HFFc6 (cell line): ENCODE data around the gene NTNG1. TPM values are rescaled to one million over a fixed set of nuclear protein-coding genes. Genes with fewer than 3 reads are reported as not detected.

ENCODE experiments used
- DNase-seq: peaks from one replicate; pipeline ENCODE4 v3.0.0-alpha.2; 2018
- H3K27ac Mint-ChIP-seq: 2 replicates; pipeline ENCODE4 v1.8.0; 2020; ENCODE audit warnings: mild to moderate bottlenecking, mixed read lengths
- H3K27me3 Mint-ChIP-seq: 2 replicates; pipeline ENCODE4 v1.8.0; 2021; ENCODE audit warnings: mild to moderate bottlenecking, moderate library complexity, mixed read lengths; ENCODE audit not compliant: insufficient read depth
- H3K36me3 Mint-ChIP-seq: 2 replicates; pipeline ENCODE4 v1.8.0; 2021; ENCODE audit warnings: low read depth, mixed read lengths
- H3K4me1 Mint-ChIP-seq: 2 replicates; pipeline ENCODE4 v1.8.0; 2020; ENCODE audit warnings: low read depth, mixed read lengths
- H3K4me3 Mint-ChIP-seq: 2 replicates; pipeline ENCODE4 v1.8.0; 2020; ENCODE audit warnings: mild to moderate bottlenecking, moderate library complexity, mixed read lengths
- H3K9me3 Mint-ChIP-seq: 2 replicates; pipeline ENCODE4 v1.8.0; 2020; ENCODE audit warnings: mild to moderate bottlenecking, mixed read lengths
- total RNA-seq, 6 experiments: library from RNA; stranded (reverse); fragmentation: NEBNext Ultra II Directional; extraction: Animal tissue kit (Norgen Biotek cat#: 25700); gene quantifications; 2 replicates in 1 of 6; 3 replicates in 5 of 6; pipeline ENCODE4 v1.2.3, GENCODE V29; 2021
- TF ChIP-seq, protein P1 (sequence below): fragments of 200-600 bp; sonication (generic); IDR thresholded peaks from 2 replicates; pipeline ENCODE4 v1.5.0; 2021; ENCODE audit warnings: antibody characterized with exemption, mild to moderate bottlenecking

NTNG1 gene
- total RNA-seq, 6 experiments from 2014 or later = 1.3 to 8.0 (median 2.2) TPM

DNA sequence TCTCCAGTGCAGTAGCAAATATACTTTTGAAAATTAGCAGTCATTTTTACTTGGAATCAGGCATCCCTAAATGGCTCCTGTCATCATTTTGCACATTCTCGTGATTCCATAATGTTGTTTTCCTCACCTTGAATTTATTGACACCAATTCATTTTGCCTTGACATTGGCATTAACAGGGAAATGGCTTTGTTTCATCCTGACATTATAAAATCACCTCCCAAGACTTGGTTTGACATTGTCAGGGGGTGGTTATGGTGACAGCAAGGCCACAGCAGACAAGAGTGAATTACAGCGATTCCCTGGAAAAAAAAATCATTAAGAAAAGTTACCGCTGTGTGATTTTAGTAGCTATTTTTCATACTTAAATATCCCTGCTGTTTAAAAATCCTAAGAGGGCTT lies 327.0 kb downstream of the NTNG1 start:
- TF ChIP-seq, protein P1, sequence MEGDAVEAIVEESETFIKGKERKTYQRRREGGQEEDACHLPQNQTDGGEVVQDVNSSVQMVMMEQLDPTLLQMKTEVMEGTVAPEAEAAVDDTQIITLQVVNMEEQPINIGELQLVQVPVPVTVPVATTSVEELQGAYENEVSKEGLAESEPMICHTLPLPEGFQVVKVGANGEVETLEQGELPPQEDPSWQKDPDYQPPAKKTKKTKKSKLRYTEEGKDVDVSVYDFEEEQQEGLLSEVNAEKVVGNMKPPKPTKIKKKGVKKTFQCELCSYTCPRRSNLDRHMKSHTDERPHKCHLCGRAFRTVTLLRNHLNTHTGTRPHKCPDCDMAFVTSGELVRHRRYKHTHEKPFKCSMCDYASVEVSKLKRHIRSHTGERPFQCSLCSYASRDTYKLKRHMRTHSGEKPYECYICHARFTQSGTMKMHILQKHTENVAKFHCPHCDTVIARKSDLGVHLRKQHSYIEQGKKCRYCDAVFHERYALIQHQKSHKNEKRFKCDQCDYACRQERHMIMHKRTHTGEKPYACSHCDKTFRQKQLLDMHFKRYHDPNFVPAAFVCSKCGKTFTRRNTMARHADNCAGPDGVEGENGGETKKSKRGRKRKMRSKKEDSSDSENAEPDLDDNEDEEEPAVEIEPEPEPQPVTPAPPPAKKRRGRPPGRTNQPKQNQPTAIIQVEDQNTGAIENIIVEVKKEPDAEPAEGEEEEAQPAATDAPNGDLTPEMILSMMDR = no peak
- H3K9me3 Mint-ChIP-seq = peaks cover 25% of the 10 kb centered on the region
- H3K27ac Mint-ChIP-seq = no peak overlapping the region
- no peak for DNase-seq
- H3K36me3 Mint-ChIP-seq = no peaks in the 10 kb centered on the region
- H3K4me3 Mint-ChIP-seq = no peak overlapping the region
- no peaks in the 10 kb centered on the region for H3K4me1 Mint-ChIP-seq
- H3K27me3 Mint-ChIP-seq = no peaks in the 10 kb centered on the region; the same call in 1 of the 2 replicates

- Mint-ChIP-seq H3K9me3 (peaks cover 21% of the 10 kb centered on the region), H3K27me3 (no peaks in the 10 kb centered on the region), H3K4me1 (no peaks in the 10 kb centered on the region), H3K27ac (no peak overlapping the region), H3K4me3 (no peak overlapping the region), H3K36me3 (no peaks in the 10 kb centered on the region)
- TF ChIP-seq, protein P1 = no peak
- DNase-seq = no peak
Measured at GRCh38 chr1:107473065-107473464, 332.2 kb downstream of the NTNG1 start.

GRCh38 chr1:107474877-107475612 lies 334.2 kb downstream of the NTNG1 start:
- H3K9me3 Mint-ChIP-seq = peaks cover 13% of the 10 kb centered on the region
- no peaks in the 10 kb centered on the region for H3K36me3 Mint-ChIP-seq
- TF ChIP-seq, protein P1 = no peak
- no peak for DNase-seq
- no peak overlapping the region for H3K4me3 Mint-ChIP-seq
- H3K27ac Mint-ChIP-seq = no peak overlapping the region
- H3K27me3 Mint-ChIP-seq = no peaks in the 10 kb centered on the region; the same call in 1 of the 2 replicates
- H3K4me1 Mint-ChIP-seq = no peaks in the 10 kb centered on the region

DNA sequence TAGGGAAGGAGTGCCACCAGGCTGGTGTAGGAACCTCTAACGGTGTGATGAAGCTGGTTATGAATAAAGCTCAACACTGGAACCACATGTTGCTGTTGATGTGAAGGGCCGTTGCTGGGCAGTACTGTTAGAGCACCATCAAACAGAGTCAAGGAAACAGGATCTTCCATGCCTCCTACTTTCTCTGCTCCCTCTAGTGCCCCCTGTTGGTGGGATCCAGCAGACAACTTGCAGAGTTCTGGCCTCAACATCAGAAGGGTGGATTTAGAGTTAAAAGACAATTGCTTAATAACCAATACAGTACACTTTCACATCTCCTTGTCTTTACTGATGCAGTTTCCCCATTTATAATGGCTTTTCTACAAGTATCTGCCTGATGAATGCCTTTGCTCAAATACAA lies 336.4 kb downstream of the NTNG1 start:
- no peak for DNase-seq
- TF ChIP-seq, protein P1 = peak; percentile 20; the same call in 1 of the 2 replicates
- Mint-ChIP-seq H3K4me1 (no peaks in the 10 kb centered on the region), H3K27me3 (peaks cover 3% of the 10 kb centered on the region; the same call in 1 of the 2 replicates), H3K27ac (no peak overlapping the region), H3K36me3 (no peaks in the 10 kb centered on the region), H3K9me3 (peaks cover 15% of the 10 kb centered on the region), H3K4me3 (no peak overlapping the region)

- H3K27me3 Mint-ChIP-seq = peaks cover 3% of the 10 kb centered on the region; the same call in 1 of the 2 replicates
- TF ChIP-seq, protein P1 = no peak
- DNase-seq = no peak
- H3K4me3 Mint-ChIP-seq = no peak overlapping the region
- no peaks in the 10 kb centered on the region for H3K36me3 Mint-ChIP-seq
- H3K27ac Mint-ChIP-seq = no peak overlapping the region
- H3K9me3 Mint-ChIP-seq = peaks cover 15% of the 10 kb centered on the region
- no peaks in the 10 kb centered on the region for H3K4me1 Mint-ChIP-seq
Measured at GRCh38 chr1:107479865-107480350, 339.1 kb downstream of the NTNG1 start.
